ENCODE measurements around the gene TECR. TPM values are rescaled to one million over a fixed set of nuclear protein-coding genes. Genes with fewer than 3 reads are reported as not detected.

The TECR gene
- total and polyA plus RNA-seq, 2 of the 13 experiments (the other 11 are each of a cell fraction or from before 2014, with no cell fraction given): 54.9 to 121 TPM

DNA sequence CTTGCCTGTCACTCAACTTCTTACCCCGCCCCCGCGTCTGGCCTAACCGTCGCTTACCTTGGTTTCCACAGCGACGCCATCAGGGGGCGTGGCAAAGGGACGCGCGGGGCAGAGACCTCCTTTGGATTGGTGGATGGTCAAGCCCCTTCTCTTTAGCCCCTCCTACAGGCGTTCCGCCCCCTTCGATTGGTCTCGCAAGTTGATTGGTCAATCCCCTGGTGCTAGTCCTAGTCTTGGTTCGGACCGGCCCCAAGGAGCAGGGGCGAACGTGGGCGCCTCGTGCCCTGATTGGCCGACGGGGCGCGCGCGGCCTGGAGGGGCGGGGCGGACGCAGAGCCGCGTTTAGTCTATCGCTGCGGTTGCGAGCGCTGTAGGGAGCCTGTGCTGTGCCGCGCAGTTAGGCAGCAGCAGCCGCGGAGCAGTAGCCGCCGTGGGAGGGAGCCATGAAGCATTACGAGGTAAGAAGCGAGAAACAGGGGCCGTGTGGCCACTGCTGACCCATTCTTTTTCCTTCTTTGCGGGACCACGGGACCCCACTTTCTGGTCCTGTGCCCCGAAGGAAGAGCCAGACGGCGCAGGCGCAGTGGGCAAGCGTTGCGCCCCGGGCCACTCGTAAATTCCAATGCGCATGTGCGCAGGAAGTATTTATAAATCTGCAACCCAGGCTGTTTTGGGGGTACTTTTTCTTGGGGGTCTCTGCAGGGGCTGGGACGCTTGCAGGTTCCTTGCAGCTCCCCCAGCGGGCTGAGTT is at the start of gene TECR (continued):
- TF ChIP-seq, protein P1, sequence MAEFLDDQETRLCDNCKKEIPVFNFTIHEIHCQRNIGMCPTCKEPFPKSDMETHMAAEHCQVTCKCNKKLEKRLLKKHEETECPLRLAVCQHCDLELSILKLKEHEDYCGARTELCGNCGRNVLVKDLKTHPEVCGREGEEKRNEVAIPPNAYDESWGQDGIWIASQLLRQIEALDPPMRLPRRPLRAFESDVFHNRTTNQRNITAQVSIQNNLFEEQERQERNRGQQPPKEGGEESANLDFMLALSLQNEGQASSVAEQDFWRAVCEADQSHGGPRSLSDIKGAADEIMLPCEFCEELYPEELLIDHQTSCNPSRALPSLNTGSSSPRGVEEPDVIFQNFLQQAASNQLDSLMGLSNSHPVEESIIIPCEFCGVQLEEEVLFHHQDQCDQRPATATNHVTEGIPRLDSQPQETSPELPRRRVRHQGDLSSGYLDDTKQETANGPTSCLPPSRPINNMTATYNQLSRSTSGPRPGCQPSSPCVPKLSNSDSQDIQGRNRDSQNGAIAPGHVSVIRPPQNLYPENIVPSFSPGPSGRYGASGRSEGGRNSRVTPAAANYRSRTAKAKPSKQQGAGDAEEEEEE (CRISPR knock-in tag; IDR thresholded peaks at IDR 0.05; ENCODE audit: borderline replicate concordance): no peak
- TF ChIP-seq TP53 (CRISPR knock-in tag; conservative IDR thresholded peaks at IDR 0.05) (no peak), NFRKB (IDR thresholded peaks at IDR 0.05) (no peak), UBTF (CRISPR knock-in tag; IDR thresholded peaks at IDR 0.05) (peak; percentile 55; the same call in 1 of the 2 replicates), HDAC2 (CRISPR knock-in tag; IDR thresholded peaks at IDR 0.05) (no peak; the same call in none of the 2 replicates), ZBTB33 (CRISPR knock-in tag; IDR thresholded peaks at IDR 0.05) (no peak), NR2F1 (CRISPR knock-in tag; IDR thresholded peaks at IDR 0.05) (no peak), NCOA2 (CRISPR knock-in tag; IDR thresholded peaks at IDR 0.05) (0 out of 2 replicates have a peak, but pooled peaks have one; percentile 10), KAT8 (CRISPR knock-in tag; IDR thresholded peaks at IDR 0.05) (peak; percentile 69), FOSL2 (CRISPR knock-in tag; IDR thresholded peaks at IDR 0.05) (no peak), ZIK1 (CRISPR knock-in tag; IDR thresholded peaks at IDR 0.05; ENCODE audit: borderline replicate concordance, low read depth) (no peak), KMT2A (CRISPR knock-in tag; IDR thresholded peaks at IDR 0.05) (peak; percentile 70), HOXD1 (CRISPR knock-in tag; IDR thresholded peaks at IDR 0.05) (no peak), MEF2D (CRISPR knock-in tag; IDR thresholded peaks at IDR 0.05) (peak; percentile 69; the same call in 1 of the 2 replicates)
- TF ChIP-seq, protein P2, sequence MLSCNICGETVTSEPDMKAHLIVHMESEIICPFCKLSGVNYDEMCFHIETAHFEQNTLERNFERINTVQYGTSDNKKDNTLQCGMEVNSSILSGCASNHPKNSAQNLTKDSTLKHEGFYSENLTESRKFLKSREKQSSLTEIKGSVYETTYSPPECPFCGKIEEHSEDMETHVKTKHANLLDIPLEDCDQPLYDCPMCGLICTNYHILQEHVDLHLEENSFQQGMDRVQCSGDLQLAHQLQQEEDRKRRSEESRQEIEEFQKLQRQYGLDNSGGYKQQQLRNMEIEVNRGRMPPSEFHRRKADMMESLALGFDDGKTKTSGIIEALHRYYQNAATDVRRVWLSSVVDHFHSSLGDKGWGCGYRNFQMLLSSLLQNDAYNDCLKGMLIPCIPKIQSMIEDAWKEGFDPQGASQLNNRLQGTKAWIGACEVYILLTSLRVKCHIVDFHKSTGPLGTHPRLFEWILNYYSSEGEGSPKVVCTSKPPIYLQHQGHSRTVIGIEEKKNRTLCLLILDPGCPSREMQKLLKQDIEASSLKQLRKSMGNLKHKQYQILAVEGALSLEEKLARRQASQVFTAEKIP (CRISPR knock-in tag; IDR thresholded peaks at IDR 0.05; ENCODE audit: borderline replicate concordance): no peak
- TF ChIP-seq, protein P3, sequence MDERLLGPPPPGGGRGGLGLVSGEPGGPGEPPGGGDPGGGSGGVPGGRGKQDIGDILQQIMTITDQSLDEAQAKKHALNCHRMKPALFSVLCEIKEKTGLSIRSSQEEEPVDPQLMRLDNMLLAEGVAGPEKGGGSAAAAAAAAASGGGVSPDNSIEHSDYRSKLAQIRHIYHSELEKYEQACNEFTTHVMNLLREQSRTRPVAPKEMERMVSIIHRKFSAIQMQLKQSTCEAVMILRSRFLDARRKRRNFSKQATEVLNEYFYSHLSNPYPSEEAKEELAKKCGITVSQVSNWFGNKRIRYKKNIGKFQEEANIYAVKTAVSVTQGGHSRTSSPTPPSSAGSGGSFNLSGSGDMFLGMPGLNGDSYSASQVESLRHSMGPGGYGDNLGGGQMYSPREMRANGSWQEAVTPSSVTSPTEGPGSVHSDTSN (CRISPR knock-in tag; IDR thresholded peaks at IDR 0.05): peak; percentile 91
- TF ChIP-seq, protein P4, sequence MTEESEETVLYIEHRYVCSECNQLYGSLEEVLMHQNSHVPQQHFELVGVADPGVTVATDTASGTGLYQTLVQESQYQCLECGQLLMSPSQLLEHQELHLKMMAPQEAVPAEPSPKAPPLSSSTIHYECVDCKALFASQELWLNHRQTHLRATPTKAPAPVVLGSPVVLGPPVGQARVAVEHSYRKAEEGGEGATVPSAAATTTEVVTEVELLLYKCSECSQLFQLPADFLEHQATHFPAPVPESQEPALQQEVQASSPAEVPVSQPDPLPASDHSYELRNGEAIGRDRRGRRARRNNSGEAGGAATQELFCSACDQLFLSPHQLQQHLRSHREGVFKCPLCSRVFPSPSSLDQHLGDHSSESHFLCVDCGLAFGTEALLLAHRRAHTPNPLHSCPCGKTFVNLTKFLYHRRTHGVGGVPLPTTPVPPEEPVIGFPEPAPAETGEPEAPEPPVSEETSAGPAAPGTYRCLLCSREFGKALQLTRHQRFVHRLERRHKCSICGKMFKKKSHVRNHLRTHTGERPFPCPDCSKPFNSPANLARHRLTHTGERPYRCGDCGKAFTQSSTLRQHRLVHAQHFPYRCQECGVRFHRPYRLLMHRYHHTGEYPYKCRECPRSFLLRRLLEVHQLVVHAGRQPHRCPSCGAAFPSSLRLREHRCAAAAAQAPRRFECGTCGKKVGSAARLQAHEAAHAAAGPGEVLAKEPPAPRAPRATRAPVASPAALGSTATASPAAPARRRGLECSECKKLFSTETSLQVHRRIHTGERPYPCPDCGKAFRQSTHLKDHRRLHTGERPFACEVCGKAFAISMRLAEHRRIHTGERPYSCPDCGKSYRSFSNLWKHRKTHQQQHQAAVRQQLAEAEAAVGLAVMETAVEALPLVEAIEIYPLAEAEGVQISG (CRISPR knock-in tag; IDR thresholded peaks at IDR 0.05): peak; percentile 71
